Adrenal gland (tissue), 12 donors: ENCODE measurements around the gene KIF5B. TPM values are rescaled to one million over a fixed set of nuclear protein-coding genes. Genes with fewer than 3 reads are reported as not detected.
A peak's percentile ranks its signal among the peaks of the same experiment; 100 is the strongest.

Experiments
- DNase-seq, 7 donors: peaks; one replicate each; pipeline ENCODE4 v3.0.0-alpha.2; 2019 to 2020
- H3K27ac ChIP-seq, 5 donors: fragments of 200-600 bp; sonication (generic) in 4 of 5; 1 replicate in 3 of 5; 2 replicates in 2 of 5; pipeline versions ENCODE4 v1.5.1 to v1.8.0; 2016 to 2020; ENCODE audit warnings: mild to moderate bottlenecking in 1 of 5
- H3K27me3 ChIP-seq: fragments of 200-600 bp; 2 replicates; pipeline ENCODE4 v1.8.0; 2021
- H3K36me3 ChIP-seq, 2 donors: fragments of 200-600 bp; replicated peaks in 1 of 2; 1 replicate in 1 of 2; 2 replicates in 1 of 2; pipeline versions ENCODE4 v1.5.1 to v1.8.0; 2018 to 2022
- H3K4me1 ChIP-seq, 2 donors: fragments of 200-600 bp; replicated peaks in 1 of 2; 1 replicate in 1 of 2; 2 replicates in 1 of 2; pipeline versions ENCODE4 v1.5.1 to v1.8.0; 2018 to 2021
- H3K4me3 ChIP-seq, 4 donors: fragments of 200-600 bp; sonication (generic) in 3 of 4; one replicate each; pipeline ENCODE4 v1.5.1; 2016 to 2018
- H3K9me3 ChIP-seq, 3 donors: fragments of 200-600 bp; sonication (generic) in 1 of 3; replicated peaks in 1 of 3; 1 replicate in 2 of 3; 2 replicates in 1 of 3; pipeline versions ENCODE4 v1.5.1 to v1.8.0; 2016 to 2021
- CTCF ChIP-seq, 6 experiments: fragments of 450-650 bp in 4 of 6; fragments of 200-600 bp in 2 of 6; sonication (generic) in 1 of 6; IDR thresholded peaks; 1 replicate in 5 of 6; 2 replicates in 1 of 6; pipeline versions ENCODE4 v1.5.1 to v1.8.0; 2016 to 2021; ENCODE audit warnings: antibody characterized with exemption in 6 of 6, mild to moderate bottlenecking in 2 of 6, moderate library complexity in 1 of 6
- POLR2A ChIP-seq, 2 donors: fragments of 450-650 bp; IDR thresholded peaks; one replicate each; pipeline ENCODE4 v1.6.1; 2017; ENCODE audit warnings: antibody characterized with exemption in 2 of 2, mild to moderate bottlenecking in 2 of 2, moderate library complexity in 1 of 2
- WGBS, 4 donors: extraction: QIAGEN DNeasy Blood & Tissue Kit in 2 of 4; methylation state at CpG; one replicate each; pipeline versions ENCODE4 v1.1.5 to v1.1.7; 2013 to 2017; 5-methylcytosine and 5-hydroxymethylcytosine counted together
- intact Hi-C, 2 donors: fragments of 100-400 bp; cut with DNase I; formaldehyde crosslinking; loops; one replicate each; pipeline versions ENCODE4 v1.14.1 to v1.15.0; 2022 to 2023
- polyA plus RNA-seq, 3 donors: library from polyadenylated mRNA; stranded (reverse); fragments of 200-250 nt in 2 of 3; fragments of 350-450 nt in 1 of 3; fragmentation: Illumina TruSeq in 1 of 3; extraction: RNeasy Lipid Tissue Mini Kit (QIAGEN cat#74804) in 1 of 3; gene quantifications; one replicate each; pipeline ENCODE4 v1.2.3, GENCODE V29; 2013 to 2014
- total RNA-seq, 9 donors: library from RNA; depleted of rRNA in 4 of 9; stranded (reverse); fragments of >200 nt in 4 of 9; fragments of 120-200 nt in 1 of 9; fragmentation: NEBNext Ultra II Directional in 1 of 9; extraction: Animal tissue kit (Norgen Biotek cat#: 25700) in 1 of 9; gene quantifications; one replicate each; pipeline versions ENCODE4 v1.1.0 to v1.2.4, GENCODE V29; 2013 to 2023
- donor health status: healthy with polysubstance abuse.
- donor health status: Bipolar disorder and iron deficiency.
- donor health status: DM: yes; HTN: yes; CAD: no.
- donor health status: DM: no; HTN: no; CAD: no.
- donor health status: DM: no; HTN: no; CAD: no.
- donor health status: DM: yes; HTN: yes; CAD: no.

Gene KIF5B
- total and polyA plus RNA-seq, 12 donors: 24.2 to 139 (median 81.7) TPM

GRCh38 chr10:32091046-32091445 is 34.8 kb upstream of the KIF5B start:
- intact Hi-C loops: no loop called here
- Histone ChIP-seq H3K27ac (no peak overlapping the region), H3K27me3 (no peaks in the 10 kb centered on the region), H3K36me3 (no peaks in the 10 kb centered on the region), H3K9me3 (no peaks in the 10 kb centered on the region), H3K4me3 (no peak overlapping the region), H3K4me1 (no peaks in the 10 kb centered on the region)
- DNase-seq: no peak
- no peak for TF ChIP-seq CTCF (IDR thresholded peaks at IDR 0.05)
- no peak for TF ChIP-seq POLR2A (IDR thresholded peaks at IDR 0.05)

DNA sequence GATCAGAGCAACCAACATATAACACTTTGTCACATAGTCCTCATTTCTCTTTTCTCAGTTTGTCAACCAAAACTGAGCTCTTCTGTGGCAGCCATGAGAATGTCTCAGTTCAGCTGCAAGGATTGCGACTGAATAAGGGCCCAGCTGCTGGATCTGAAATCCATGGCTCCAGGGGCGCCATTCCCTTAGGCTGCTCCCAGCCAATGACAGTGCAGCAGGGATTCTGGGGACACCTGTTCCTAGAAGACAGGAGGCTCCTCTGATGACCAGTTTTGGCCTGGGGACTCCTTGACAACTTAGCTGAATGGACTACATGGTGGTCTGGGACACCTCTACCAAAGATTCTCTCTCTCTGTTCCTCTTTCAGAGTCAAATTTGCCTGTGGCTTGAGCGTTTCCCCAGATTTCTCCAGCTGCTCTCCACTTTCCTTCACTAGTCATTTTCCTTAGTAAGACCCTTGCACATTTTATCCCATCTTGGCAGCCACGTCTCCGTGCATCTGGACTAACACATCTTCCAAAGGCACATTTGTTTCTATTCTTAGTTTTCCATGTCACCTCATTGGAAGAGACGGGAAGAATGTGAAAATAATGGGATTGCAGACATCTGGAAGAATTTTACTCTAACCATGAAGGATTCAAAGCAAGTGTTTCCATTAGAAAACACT is 28.1 kb upstream of the KIF5B start:
- Histone ChIP-seq H3K9me3 (no peaks in the 10 kb centered on the region), H3K27me3 (no peaks in the 10 kb centered on the region), H3K4me1 (no peaks in the 10 kb centered on the region), H3K27ac (no peak overlapping the region), H3K36me3 (no peaks in the 10 kb centered on the region), H3K4me3 (no peak overlapping the region)
- TF ChIP-seq CTCF (IDR thresholded peaks at IDR 0.05): no peak
- TF ChIP-seq POLR2A (IDR thresholded peaks at IDR 0.05): no peak
- DNase-seq: no peak
- intact Hi-C loops: no loop called here
- 79 to 91% (median 84%) methylated on average over 6 of the region's 6 CpGs for WGBS, 4 donors

DNA sequence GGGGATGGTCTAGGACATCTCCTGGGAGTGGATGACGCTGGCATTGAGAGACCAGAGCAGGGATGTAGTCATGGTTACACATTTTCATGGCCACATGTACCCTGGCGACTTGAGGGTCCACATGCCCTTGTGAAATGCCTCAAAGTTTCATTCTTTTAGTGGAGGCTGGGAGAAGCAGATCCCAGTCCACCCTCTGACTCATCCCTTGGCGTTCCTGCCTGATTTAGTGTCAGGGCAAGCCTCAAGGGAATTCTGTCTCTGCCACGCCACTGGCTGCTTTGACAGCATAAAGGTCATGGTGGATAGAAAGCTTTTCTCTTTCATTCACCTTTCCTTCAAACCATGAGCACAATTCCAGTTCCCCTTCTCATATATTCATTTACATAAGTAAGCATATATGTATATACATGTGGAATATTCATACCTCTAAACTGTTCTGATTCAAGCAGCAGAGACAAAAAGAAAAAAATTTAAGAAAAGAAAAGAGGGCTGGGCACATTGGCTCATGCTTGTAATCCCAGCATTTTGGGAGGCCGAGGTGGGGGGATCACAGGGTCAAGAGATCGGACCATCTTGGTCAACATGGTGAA is 21.8 kb upstream of the KIF5B start:
- intact Hi-C loops: no loop called here
- no peak overlapping the region for H3K27ac ChIP-seq
- no peaks in the 10 kb centered on the region for H3K27me3 ChIP-seq
- H3K9me3 ChIP-seq: no peaks in the 10 kb centered on the region
- peaks cover 0 to 7% of the 10 kb centered on the region in 2 donors for H3K4me1 ChIP-seq
- no peak overlapping the region for H3K4me3 ChIP-seq
- H3K36me3 ChIP-seq: no peaks in the 10 kb centered on the region
- peak; percentile 72 to 90 (median 84) for DNase-seq
- WGBS, 4 donors: 33 to 40% (median 34%) methylated on average over 6 of the region's 6 CpGs
- TF ChIP-seq POLR2A (IDR thresholded peaks at IDR 0.05): no peak
- TF ChIP-seq CTCF (IDR thresholded peaks at IDR 0.05): no peak

DNA sequence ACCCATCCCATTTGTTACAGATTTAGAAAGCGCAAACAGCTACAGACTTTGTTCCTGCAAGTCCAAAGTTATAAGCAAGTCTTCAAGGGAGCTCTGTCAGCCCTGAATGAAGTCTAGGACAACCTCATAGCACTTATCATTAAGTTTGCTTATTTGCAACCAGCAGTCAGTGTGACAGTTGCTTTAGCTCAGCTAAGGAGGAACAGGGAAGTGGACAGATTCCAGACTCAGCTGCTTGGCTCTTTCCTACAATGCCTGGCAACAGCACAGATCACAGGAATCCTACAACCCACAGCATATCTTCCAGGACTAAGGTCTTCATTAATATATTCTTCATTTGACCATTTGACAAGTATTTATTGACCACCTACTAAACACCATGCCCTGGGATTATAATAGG is 17.4 kb upstream of the KIF5B start:
- Histone ChIP-seq H3K27ac (no peak overlapping the region), H3K4me3 (no peak overlapping the region), H3K9me3 (no peaks in the 10 kb centered on the region), H3K36me3 (no peaks in the 10 kb centered on the region), H3K4me1 (peaks cover 0 to 7% of the 10 kb centered on the region in 2 donors), H3K27me3 (no peaks in the 10 kb centered on the region)
- intact Hi-C loops: no loop called here
- no peak for DNase-seq
- TF ChIP-seq POLR2A (IDR thresholded peaks at IDR 0.05) (no peak), CTCF (IDR thresholded peaks at IDR 0.05) (no peak)
- WGBS, 4 donors: 92 to 100% (median 99%) methylated on average over 1 of the region's 1 CpG
